Erythroblast (primary cell): ENCODE measurements around the gene ARHGEF1.

Experiments
- GATA1 ChIP-seq: IDR thresholded peaks from 2 replicates; pipeline ENCODE4 v1.6.1; 2011; ENCODE audit warnings: low read depth, mild to moderate bottlenecking, control low read depth, low read length, moderate library complexity
- POLR2A ChIP-seq: IDR thresholded peaks from 2 replicates; pipeline ENCODE4 v1.6.1; 2011; ENCODE audit warnings: mild to moderate bottlenecking, low read length

GRCh38 chr19:41933693-41934426 is 50.9 kb downstream of the ARHGEF1 start:
- TF ChIP-seq POLR2A = no peak
- no peak for TF ChIP-seq GATA1
